GM23338 (cell line): Measurements from ENCODE around the gene MAP4K3. TPM values are rescaled to one million over a fixed set of nuclear protein-coding genes. Genes with fewer than 3 reads are reported as not detected.

ENCODE experiments used
- ATAC-seq: fragments of 200-7000 bp; cut with Tn5 transposase; 3 replicates; pipeline ENCODE4 v1.9.1; 2020
- DNase-seq: peaks from one replicate; pipeline ENCODE4 v3.0.0-alpha.2; 2015; ENCODE audit warnings: low spot score
- H2AFZ ChIP-seq: fragments of 200-600 bp; sonication (generic); 2 replicates; pipeline ENCODE4 v1.8.0; 2016; ENCODE audit warnings: antibody characterized with exemption, mild to moderate bottlenecking, moderate library complexity
- H3F3A ChIP-seq: fragments of 200-600 bp; sonication (generic); replicated peaks from 2 replicates; pipeline ENCODE4 v1.8.0; 2017; ENCODE audit warnings: antibody characterized with exemption, mixed run types, low read depth
- H3K27ac ChIP-seq: fragments of 200-600 bp; sonication (generic); 2 replicates; pipeline ENCODE4 v1.6.1; 2016; ENCODE audit warnings: low read depth
- H3K27me3 ChIP-seq: fragments of 200-600 bp; sonication (generic); 2 replicates; pipeline ENCODE4 v1.8.0; 2016; ENCODE audit warnings: mild to moderate bottlenecking, mixed run types, moderate library complexity; ENCODE audit not compliant: insufficient read depth
- H3K36me3 ChIP-seq: fragments of 200-600 bp; sonication (generic); 2 replicates; pipeline ENCODE4 v1.8.0; 2016; ENCODE audit warnings: mild to moderate bottlenecking; ENCODE audit not compliant: insufficient read depth
- H3K4me1 ChIP-seq: fragments of 200-600 bp; sonication (generic); 2 replicates; pipeline ENCODE4 v1.8.0; 2016; ENCODE audit warnings: mild to moderate bottlenecking, moderate library complexity; ENCODE audit not compliant: insufficient read depth
- H3K4me2 ChIP-seq: fragments of 200-600 bp; sonication (generic); 2 replicates; pipeline ENCODE4 v1.7.1; 2017; ENCODE audit warnings: mixed run types
- H3K4me3 ChIP-seq: fragments of 200-600 bp; sonication (generic); 2 replicates; pipeline ENCODE4 v1.6.1; 2016; ENCODE audit warnings: mixed run types
- H3K79me2 ChIP-seq: fragments of 200-600 bp; sonication (generic); replicated peaks from 2 replicates; pipeline ENCODE4 v1.8.0; 2017; ENCODE audit warnings: mild to moderate bottlenecking; ENCODE audit not compliant: insufficient read depth
- H3K9me2 ChIP-seq: fragments of 200-600 bp; sonication (generic); 2 replicates; pipeline ENCODE4 v1.8.0; 2017; ENCODE audit not compliant: insufficient read depth
- H4K20me1 ChIP-seq: fragments of 200-600 bp; sonication (generic); replicated peaks from 2 replicates; pipeline ENCODE4 v1.8.0; 2017; ENCODE audit warnings: mild to moderate bottlenecking; ENCODE audit not compliant: insufficient read depth
- H3K27ac Mint-ChIP-seq: 2 replicates; pipeline ENCODE4 v1.8.0; 2020; ENCODE audit warnings: inconsistent platforms, mild to moderate bottlenecking, moderate library complexity, mixed read lengths
- H3K27me3 Mint-ChIP-seq: 3 replicates; pipeline ENCODE4 v1.8.0; 2022; ENCODE audit warnings: low read depth, mild to moderate bottlenecking, moderate library complexity, mixed read lengths, inconsistent platforms; ENCODE audit not compliant: insufficient read depth, poor library complexity
- H3K36me3 Mint-ChIP-seq: 3 replicates; pipeline ENCODE4 v1.8.0; 2021; ENCODE audit warnings: low read depth, mild to moderate bottlenecking, inconsistent platforms, moderate library complexity, mixed read lengths
- H3K4me1 Mint-ChIP-seq: 3 replicates; pipeline ENCODE4 v1.8.0; 2020; ENCODE audit warnings: mild to moderate bottlenecking, inconsistent platforms, mixed read lengths
- H3K4me3 Mint-ChIP-seq: 3 replicates; pipeline ENCODE4 v1.8.0; 2021; ENCODE audit warnings: moderate library complexity, mild to moderate bottlenecking, inconsistent platforms, mixed read lengths
- H3K9me3 Mint-ChIP-seq: 3 replicates; pipeline ENCODE4 v1.8.0; 2020; ENCODE audit warnings: moderate library complexity, mild to moderate bottlenecking, inconsistent platforms, mixed read lengths
- CREB1 ChIP-seq: fragments of 250-450 bp; sonication (Bioruptor Pico); IDR thresholded peaks from 2 replicates; pipeline ENCODE4 v1.5.0; 2020; ENCODE audit warnings: low read depth, mild to moderate bottlenecking, moderate library complexity
- ETS1 ChIP-seq: IDR thresholded peaks from 2 replicates; pipeline ENCODE4 v1.6.1; 2016; ENCODE audit warnings: antibody characterized with exemption
- EZH2 ChIP-seq: fragments of 200-600 bp; sonication (generic); IDR thresholded peaks from one replicate; pipeline ENCODE4 v1.8.0; 2017; ENCODE audit warnings: antibody characterized with exemption, mild to moderate bottlenecking, low read depth; ENCODE audit not compliant: unreplicated experiment
- EZH2phosphoT487 ChIP-seq: fragments of 200-600 bp; sonication (generic); IDR thresholded peaks from one replicate; pipeline ENCODE4 v1.8.1; 2018; ENCODE audit warnings: antibody characterized with exemption; ENCODE audit not compliant: unreplicated experiment
- JUNB ChIP-seq: IDR thresholded peaks from one replicate; pipeline ENCODE4 v1.6.1; 2016; ENCODE audit warnings: antibody characterized with exemption; ENCODE audit not compliant: unreplicated experiment
- NANOG ChIP-seq: IDR thresholded peaks from 2 replicates; pipeline ENCODE4 v1.6.1; 2016; ENCODE audit warnings: antibody characterized with exemption, borderline replicate concordance
- POLR2AphosphoS5 ChIP-seq: IDR thresholded peaks from 2 replicates; pipeline ENCODE4 v1.6.1; 2016; ENCODE audit warnings: antibody characterized with exemption, low read depth
- REST ChIP-seq: IDR thresholded peaks from one replicate; pipeline ENCODE4 v1.6.1; 2018; ENCODE audit warnings: antibody characterized with exemption; ENCODE audit not compliant: unreplicated experiment
- STAT1 ChIP-seq: IDR thresholded peaks from one replicate; pipeline ENCODE4 v1.6.1; 2016; ENCODE audit warnings: antibody characterized with exemption; ENCODE audit not compliant: unreplicated experiment
- ZNF114 ChIP-seq: fragments of 250-450 bp; sonication (Bioruptor Pico); IDR thresholded peaks from 2 replicates; pipeline ENCODE4 v1.5.0; 2020; ENCODE audit warnings: mild to moderate bottlenecking, moderate library complexity
- ZNF331 ChIP-seq: fragments of 250-450 bp; sonication (Bioruptor Pico); IDR thresholded peaks from 2 replicates; pipeline ENCODE4 v1.5.0; 2020; ENCODE audit warnings: low read depth, mild to moderate bottlenecking, moderate library complexity
- ZNF462 ChIP-seq: fragments of 250-450 bp; sonication (Bioruptor Pico); IDR thresholded peaks from 2 replicates; pipeline ENCODE4 v1.5.0; 2020; ENCODE audit warnings: mild to moderate bottlenecking, moderate library complexity
- polyA plus RNA-seq: library from polyadenylated mRNA; unstranded; fragments of >200 nt; fragmentation: Nextera tagmentation; extraction: Ambion mirVana; gene quantifications from 2 replicates; pipeline ENCODE4 v1.2.1, GENCODE V29; 2016
- total RNA-seq: library from RNA; depleted of rRNA; stranded (reverse); fragments of >200 nt; shearing (Covaris generic); gene quantifications from 2 replicates; pipeline ENCODE4 v1.2.3, GENCODE V29; 2014
- TF ChIP-seq, protein P1 (sequence below), 2 experiments: fragments of 200-600 bp in 1 of 2; sonication (generic) in 1 of 2; conservative IDR thresholded peaks; 2 replicates each; pipeline versions ENCODE4 v1.5.1 to v1.6.1; 2016 to 2017; ENCODE audit warnings: antibody characterized with exemption in 2 of 2, low read depth in 2 of 2, mild to moderate bottlenecking in 2 of 2, moderate library complexity in 1 of 2

The MAP4K3 gene
- total and polyA plus RNA-seq, 2 experiments from 2014 or later: 33.0 to 90.7 TPM

DNA sequence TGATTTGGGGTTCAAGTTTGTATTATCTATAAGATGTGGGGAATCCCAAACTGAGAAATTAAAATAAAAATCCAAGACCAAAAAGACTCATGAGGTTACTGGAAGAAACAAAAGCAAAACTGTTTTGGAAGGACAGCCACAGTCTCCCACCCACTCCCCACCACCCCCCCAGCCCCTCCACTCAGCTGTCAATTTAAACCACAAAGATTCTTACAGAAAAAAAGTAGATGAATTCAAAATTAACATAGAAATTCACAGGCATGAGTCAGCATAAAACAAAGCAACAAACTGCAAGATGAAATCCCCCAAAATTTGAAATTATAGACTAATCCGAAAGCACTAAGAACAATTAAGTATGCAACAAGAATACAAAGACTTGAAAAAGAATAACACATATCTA is 12.1 kb downstream of the MAP4K3 start:
- peaks cover 24% of the 10 kb centered on the region for H4K20me1 ChIP-seq
- peak overlapping the region; percentile 43; the same call in 1 of the 2 replicates for H3K27ac Mint-ChIP-seq

More for the DNA sequence above, 12.1 kb downstream of the MAP4K3 start:
- Histone ChIP-seq H3F3A (no peaks in the 10 kb centered on the region), H3K4me2 (peak overlapping the region; percentile 3; the same call in 1 of the 2 replicates), H3K36me3 (no peaks in the 10 kb centered on the region), H3K27ac (peak overlapping the region; percentile 22; the same call in 1 of the 2 replicates), H3K4me1 (peaks cover 69% of the 10 kb centered on the region), H3K27me3 (no peaks in the 10 kb centered on the region), H3K4me3 (no peak overlapping the region), H3K79me2 (peaks cover 100% of the 10 kb centered on the region), H2AFZ (no peak overlapping the region), H3K9me2 (peaks cover 3% of the 10 kb centered on the region; the same call in 1 of the 2 replicates)
- Mint-ChIP-seq H3K36me3 (no peaks in the 10 kb centered on the region), H3K4me3 (no peak overlapping the region), H3K4me1 (peaks cover 47% of the 10 kb centered on the region), H3K9me3 (no peaks in the 10 kb centered on the region), H3K27me3 (no peaks in the 10 kb centered on the region)
- no peak for ATAC-seq
- no peak for DNase-seq
- TF ChIP-seq STAT1 (no peak), ZNF462 (CRISPR knock-in tag) (no peak), NANOG (no peak), ZNF114 (CRISPR knock-in tag) (no peak), REST (no peak), EZH2 (no peak), JUNB (no peak), EZH2phosphoT487 (no peak), ZNF331 (CRISPR knock-in tag) (no peak), POLR2AphosphoS5 (no peak), CREB1 (CRISPR knock-in tag) (no peak), ETS1 (no peak)
- TF ChIP-seq, protein P1, sequence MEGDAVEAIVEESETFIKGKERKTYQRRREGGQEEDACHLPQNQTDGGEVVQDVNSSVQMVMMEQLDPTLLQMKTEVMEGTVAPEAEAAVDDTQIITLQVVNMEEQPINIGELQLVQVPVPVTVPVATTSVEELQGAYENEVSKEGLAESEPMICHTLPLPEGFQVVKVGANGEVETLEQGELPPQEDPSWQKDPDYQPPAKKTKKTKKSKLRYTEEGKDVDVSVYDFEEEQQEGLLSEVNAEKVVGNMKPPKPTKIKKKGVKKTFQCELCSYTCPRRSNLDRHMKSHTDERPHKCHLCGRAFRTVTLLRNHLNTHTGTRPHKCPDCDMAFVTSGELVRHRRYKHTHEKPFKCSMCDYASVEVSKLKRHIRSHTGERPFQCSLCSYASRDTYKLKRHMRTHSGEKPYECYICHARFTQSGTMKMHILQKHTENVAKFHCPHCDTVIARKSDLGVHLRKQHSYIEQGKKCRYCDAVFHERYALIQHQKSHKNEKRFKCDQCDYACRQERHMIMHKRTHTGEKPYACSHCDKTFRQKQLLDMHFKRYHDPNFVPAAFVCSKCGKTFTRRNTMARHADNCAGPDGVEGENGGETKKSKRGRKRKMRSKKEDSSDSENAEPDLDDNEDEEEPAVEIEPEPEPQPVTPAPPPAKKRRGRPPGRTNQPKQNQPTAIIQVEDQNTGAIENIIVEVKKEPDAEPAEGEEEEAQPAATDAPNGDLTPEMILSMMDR (conservative IDR thresholded peaks at IDR 0.05; ENCODE audit: low read depth in 2 of 2): no peak
